ENCODE data around the gene TUBA1C.

The TUBA1C gene

DNA sequence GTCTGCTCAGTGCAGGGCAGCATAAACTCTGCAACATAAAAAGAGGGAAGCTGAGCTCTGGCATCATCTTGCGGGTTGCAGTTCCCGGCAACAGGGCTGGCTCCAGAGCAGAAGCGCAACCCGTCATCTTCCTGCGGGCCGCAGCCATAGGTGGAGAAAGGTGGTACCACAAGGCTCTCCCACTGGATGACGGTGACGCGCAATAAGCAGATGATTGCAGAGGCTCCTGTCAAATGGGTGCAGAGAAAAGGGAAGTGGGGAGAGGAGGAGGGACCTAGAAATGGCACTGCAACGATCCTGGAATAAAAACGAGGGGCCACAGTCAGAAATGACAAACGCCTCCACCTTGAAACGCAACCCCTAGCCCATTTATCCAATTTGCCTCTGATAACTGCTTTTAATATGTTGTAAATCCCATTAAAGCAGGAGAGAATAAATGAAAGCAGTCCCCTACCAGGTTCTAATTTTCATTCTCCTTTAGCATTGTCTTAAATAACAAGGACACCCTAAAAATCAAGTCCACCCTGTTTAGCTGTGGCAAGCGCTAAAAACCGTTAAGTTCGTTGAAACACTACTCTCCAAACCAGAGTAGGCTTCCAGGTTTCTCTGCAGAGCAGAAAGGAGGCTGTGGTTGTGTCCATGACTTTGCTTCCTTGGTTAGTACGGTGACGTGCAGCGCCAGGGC lies 30.9 kb upstream of the TUBA1C start:
- peak overlapping the region; percentile 90 for H2AFZ ChIP-seq (ENCODE audit: low read length)
- peaks cover 9% of the 10 kb centered on the region; the same call in 1 of the 2 replicates for H3F3A ChIP-seq (ENCODE audit: insufficient read depth, low read length)
- H3K4me1 ChIP-seq (ENCODE audit: low read length) = peaks cover 5% of the 10 kb centered on the region; the same call in 1 of the 2 replicates
- H3K9me3 ChIP-seq (replicated peaks; ENCODE audit: insufficient read depth, low read length) = no peaks in the 10 kb centered on the region
- H4K20me1 ChIP-seq (ENCODE audit: insufficient read depth, low read length) = no peaks in the 10 kb centered on the region
- H3K9me2 ChIP-seq (replicated peaks; ENCODE audit: insufficient read depth, low read length) = no peaks in the 10 kb centered on the region
- TF ChIP-seq, protein P1, sequence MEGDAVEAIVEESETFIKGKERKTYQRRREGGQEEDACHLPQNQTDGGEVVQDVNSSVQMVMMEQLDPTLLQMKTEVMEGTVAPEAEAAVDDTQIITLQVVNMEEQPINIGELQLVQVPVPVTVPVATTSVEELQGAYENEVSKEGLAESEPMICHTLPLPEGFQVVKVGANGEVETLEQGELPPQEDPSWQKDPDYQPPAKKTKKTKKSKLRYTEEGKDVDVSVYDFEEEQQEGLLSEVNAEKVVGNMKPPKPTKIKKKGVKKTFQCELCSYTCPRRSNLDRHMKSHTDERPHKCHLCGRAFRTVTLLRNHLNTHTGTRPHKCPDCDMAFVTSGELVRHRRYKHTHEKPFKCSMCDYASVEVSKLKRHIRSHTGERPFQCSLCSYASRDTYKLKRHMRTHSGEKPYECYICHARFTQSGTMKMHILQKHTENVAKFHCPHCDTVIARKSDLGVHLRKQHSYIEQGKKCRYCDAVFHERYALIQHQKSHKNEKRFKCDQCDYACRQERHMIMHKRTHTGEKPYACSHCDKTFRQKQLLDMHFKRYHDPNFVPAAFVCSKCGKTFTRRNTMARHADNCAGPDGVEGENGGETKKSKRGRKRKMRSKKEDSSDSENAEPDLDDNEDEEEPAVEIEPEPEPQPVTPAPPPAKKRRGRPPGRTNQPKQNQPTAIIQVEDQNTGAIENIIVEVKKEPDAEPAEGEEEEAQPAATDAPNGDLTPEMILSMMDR (IDR thresholded peaks at IDR 0.05; ENCODE audit: low read length) = no peak
- no peaks in the 10 kb centered on the region for H3K27me3 ChIP-seq (replicated peaks; ENCODE audit: insufficient read depth, low read length)
- peak overlapping the region; percentile 62; the same call in 1 of the 2 replicates for H3K27ac ChIP-seq (ENCODE audit: low read length)
- no peak for DNase-seq
- no peaks in the 10 kb centered on the region for H3K79me2 ChIP-seq (ENCODE audit: low read length)
- H3K9ac ChIP-seq (ENCODE audit: low read length) = peak overlapping the region; percentile 63
- H3K4me3 ChIP-seq (ENCODE audit: low read length) = peak overlapping the region; percentile 66
- H3K4me2 ChIP-seq (ENCODE audit: low read depth, low read length) = peak overlapping the region; percentile 99
- H3K36me3 ChIP-seq (replicated peaks; ENCODE audit: insufficient read depth, low read length) = no peaks in the 10 kb centered on the region

DNA sequence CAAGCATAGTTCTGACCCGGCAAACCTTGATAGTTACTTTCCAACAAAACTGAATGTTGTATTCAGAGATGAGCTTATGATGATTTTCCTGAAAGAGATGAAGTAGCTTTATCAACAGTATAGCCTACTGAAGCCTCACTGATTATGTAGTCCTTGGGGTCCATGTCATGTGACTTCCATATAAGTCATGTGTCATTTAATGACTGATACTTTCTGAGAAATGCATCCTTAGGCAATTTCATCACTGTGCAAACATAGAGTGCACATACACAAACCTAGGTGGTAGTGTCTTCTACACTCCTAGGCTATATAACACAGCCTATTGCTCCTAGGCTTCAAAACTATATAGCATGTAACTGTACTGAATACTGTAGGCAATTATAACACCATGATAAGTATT lies 28.5 kb upstream of the TUBA1C start:
- Histone ChIP-seq H3K36me3 (replicated peaks; ENCODE audit: insufficient read depth, low read length) (no peaks in the 10 kb centered on the region), H2AFZ (ENCODE audit: low read length) (no peak overlapping the region), H3K27ac (ENCODE audit: low read length) (no peak overlapping the region), H3K9me2 (replicated peaks; ENCODE audit: insufficient read depth, low read length) (no peaks in the 10 kb centered on the region), H3K4me2 (ENCODE audit: low read depth, low read length) (no peak overlapping the region), H3K79me2 (ENCODE audit: low read length) (no peaks in the 10 kb centered on the region), H4K20me1 (ENCODE audit: insufficient read depth, low read length) (no peaks in the 10 kb centered on the region), H3F3A (ENCODE audit: insufficient read depth, low read length) (peaks cover 9% of the 10 kb centered on the region; the same call in 1 of the 2 replicates), H3K4me1 (ENCODE audit: low read length) (peaks cover 5% of the 10 kb centered on the region; the same call in 1 of the 2 replicates), H3K9me3 (replicated peaks; ENCODE audit: insufficient read depth, low read length) (no peaks in the 10 kb centered on the region), H3K9ac (ENCODE audit: low read length) (no peak overlapping the region), H3K27me3 (replicated peaks; ENCODE audit: insufficient read depth, low read length) (no peaks in the 10 kb centered on the region), H3K4me3 (ENCODE audit: low read length) (no peak overlapping the region)
- no peak for TF ChIP-seq EZH2phosphoT487 (IDR thresholded peaks at IDR 0.05; ENCODE audit: low read length)
- TF ChIP-seq EZH2 (optimal IDR thresholded peaks at IDR 0.05; ENCODE audit: low read depth, low read length) = no peak
- TF ChIP-seq, protein P1 (IDR thresholded peaks at IDR 0.05; ENCODE audit: low read length) = no peak
- DNase-seq = no peak

DNA sequence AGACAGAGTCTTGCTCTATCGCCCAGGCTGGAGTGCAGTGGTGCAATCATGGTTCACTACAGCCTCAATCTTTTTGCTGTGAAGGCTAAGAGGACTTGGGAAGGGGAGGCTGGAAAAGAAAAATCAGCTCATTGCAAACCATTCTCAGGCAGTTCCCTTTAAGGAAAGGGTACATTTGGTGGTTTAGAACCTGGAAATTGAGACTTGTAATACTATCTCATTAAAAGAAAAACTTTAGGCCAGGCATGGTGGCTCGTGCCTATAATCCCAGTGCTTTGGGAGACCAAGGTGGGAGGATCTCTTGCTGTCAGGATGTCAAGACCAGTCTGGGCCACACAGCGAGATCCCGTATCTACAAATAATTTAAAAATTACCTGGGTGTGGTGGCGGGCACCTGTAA lies 21.3 kb upstream of the TUBA1C start:
- Histone ChIP-seq H2AFZ (ENCODE audit: low read length) (no peak overlapping the region), H3K27me3 (replicated peaks; ENCODE audit: insufficient read depth, low read length) (no peaks in the 10 kb centered on the region), H3K9me2 (replicated peaks; ENCODE audit: insufficient read depth, low read length) (no peaks in the 10 kb centered on the region), H3K79me2 (ENCODE audit: low read length) (no peaks in the 10 kb centered on the region), H3K9me3 (replicated peaks; ENCODE audit: insufficient read depth, low read length) (no peaks in the 10 kb centered on the region), H3K27ac (ENCODE audit: low read length) (no peak overlapping the region), H3K4me3 (ENCODE audit: low read length) (no peak overlapping the region), H3K36me3 (replicated peaks; ENCODE audit: insufficient read depth, low read length) (no peaks in the 10 kb centered on the region), H3K4me1 (ENCODE audit: low read length) (0 out of 2 replicates have a peak, but pooled peaks cover 8% of the 10 kb centered on the region), H3F3A (ENCODE audit: insufficient read depth, low read length) (no peaks in the 10 kb centered on the region), H4K20me1 (ENCODE audit: insufficient read depth, low read length) (no peaks in the 10 kb centered on the region), H3K4me2 (ENCODE audit: low read depth, low read length) (no peak overlapping the region), H3K9ac (ENCODE audit: low read length) (no peak overlapping the region)
- DNase-seq = no peak
- TF ChIP-seq EZH2phosphoT487 (IDR thresholded peaks at IDR 0.05; ENCODE audit: low read length) (no peak), EZH2 (optimal IDR thresholded peaks at IDR 0.05; ENCODE audit: low read depth, low read length) (no peak)
- TF ChIP-seq, protein P1 (IDR thresholded peaks at IDR 0.05; ENCODE audit: low read length) = no peak
